Sigmoid colon (tissue), 4 donors: ENCODE data around the gene GALNT13.

Source experiments
- EP300 ChIP-seq, 4 donors: sonication (generic); formaldehyde crosslinking; IDR thresholded peaks; one replicate each; pipeline ENCODE4 v1.6.1; 2017; ENCODE audit warnings: antibody characterized with exemption in 4 of 4
- POLR2A ChIP-seq, 2 donors: fragments of 450-650 bp; IDR thresholded peaks; one replicate each; pipeline ENCODE4 v1.6.1; 2016; ENCODE audit warnings: antibody characterized with exemption in 2 of 2, mild to moderate bottlenecking in 2 of 2, moderate library complexity in 2 of 2
- POLR2AphosphoS5 ChIP-seq, 4 donors: sonication (generic); formaldehyde crosslinking; IDR thresholded peaks; one replicate each; pipeline ENCODE4 v1.6.1; 2017; ENCODE audit warnings: antibody characterized with exemption in 4 of 4
- TF ChIP-seq, protein P1 (sequence below), 4 experiments: fragments of 450-650 bp in 3 of 4; fragments of 200-600 bp in 1 of 4; IDR thresholded peaks; one replicate each; pipeline ENCODE4 v1.5.1; 2016 to 2019; ENCODE audit warnings: antibody characterized with exemption in 4 of 4, mild to moderate bottlenecking in 3 of 4, moderate library complexity in 2 of 4

GRCh38 chr2:154350911-154351310 lies 479.2 kb downstream of the GALNT13 start:
- TF ChIP-seq, protein P1, sequence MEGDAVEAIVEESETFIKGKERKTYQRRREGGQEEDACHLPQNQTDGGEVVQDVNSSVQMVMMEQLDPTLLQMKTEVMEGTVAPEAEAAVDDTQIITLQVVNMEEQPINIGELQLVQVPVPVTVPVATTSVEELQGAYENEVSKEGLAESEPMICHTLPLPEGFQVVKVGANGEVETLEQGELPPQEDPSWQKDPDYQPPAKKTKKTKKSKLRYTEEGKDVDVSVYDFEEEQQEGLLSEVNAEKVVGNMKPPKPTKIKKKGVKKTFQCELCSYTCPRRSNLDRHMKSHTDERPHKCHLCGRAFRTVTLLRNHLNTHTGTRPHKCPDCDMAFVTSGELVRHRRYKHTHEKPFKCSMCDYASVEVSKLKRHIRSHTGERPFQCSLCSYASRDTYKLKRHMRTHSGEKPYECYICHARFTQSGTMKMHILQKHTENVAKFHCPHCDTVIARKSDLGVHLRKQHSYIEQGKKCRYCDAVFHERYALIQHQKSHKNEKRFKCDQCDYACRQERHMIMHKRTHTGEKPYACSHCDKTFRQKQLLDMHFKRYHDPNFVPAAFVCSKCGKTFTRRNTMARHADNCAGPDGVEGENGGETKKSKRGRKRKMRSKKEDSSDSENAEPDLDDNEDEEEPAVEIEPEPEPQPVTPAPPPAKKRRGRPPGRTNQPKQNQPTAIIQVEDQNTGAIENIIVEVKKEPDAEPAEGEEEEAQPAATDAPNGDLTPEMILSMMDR (IDR thresholded peaks at IDR 0.05), result no peak
- TF ChIP-seq POLR2A (IDR thresholded peaks at IDR 0.05), result no peak
- TF ChIP-seq POLR2AphosphoS5 (IDR thresholded peaks at IDR 0.05), result no peak
- no peak for TF ChIP-seq EP300 (IDR thresholded peaks at IDR 0.05)
